Colon (tissue), 2 donors: ENCODE measurements around the gene DLX1.
A peak's percentile ranks its signal among the peaks of the same experiment; 100 is the strongest.
"Not testable (repeated sequence)": the region's sequence is repeated elsewhere in the genome, so short reads cannot be mapped to it uniquely, and the experiment has no call there.

Experiments
- FAIRE-seq: peaks from 2 replicates; lab custom pipeline; 2012; peaks lifted over from hg19 to GRCh38; lab: Jason Lieb, UNC
- donor health status: control.
- donor health status: control.

The DLX1 gene

DNA sequence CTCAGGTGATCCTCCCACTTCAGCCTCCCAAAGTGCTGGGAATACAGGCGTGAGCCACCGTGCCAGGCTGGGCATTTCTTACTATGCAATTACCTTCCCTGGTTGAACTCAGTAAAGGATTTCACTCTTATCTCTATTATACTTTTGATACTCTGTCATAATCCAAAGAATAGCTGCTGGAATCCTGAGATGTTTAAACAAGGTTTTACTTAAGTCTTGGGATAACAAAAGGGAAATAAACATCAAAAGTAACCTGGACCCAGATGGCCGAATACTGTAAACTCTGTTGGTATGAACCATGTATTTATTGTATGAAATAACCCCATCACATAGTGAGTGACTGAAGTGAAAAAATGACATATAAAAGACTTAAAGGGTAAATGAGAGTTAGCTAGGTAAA is 29.3 kb downstream of the DLX1 start:
- no peak for FAIRE-seq

- no peak for FAIRE-seq
These were observed 30.8 kb downstream of the DLX1 start for GRCh38 chr2:172116107-172116506.

DNA sequence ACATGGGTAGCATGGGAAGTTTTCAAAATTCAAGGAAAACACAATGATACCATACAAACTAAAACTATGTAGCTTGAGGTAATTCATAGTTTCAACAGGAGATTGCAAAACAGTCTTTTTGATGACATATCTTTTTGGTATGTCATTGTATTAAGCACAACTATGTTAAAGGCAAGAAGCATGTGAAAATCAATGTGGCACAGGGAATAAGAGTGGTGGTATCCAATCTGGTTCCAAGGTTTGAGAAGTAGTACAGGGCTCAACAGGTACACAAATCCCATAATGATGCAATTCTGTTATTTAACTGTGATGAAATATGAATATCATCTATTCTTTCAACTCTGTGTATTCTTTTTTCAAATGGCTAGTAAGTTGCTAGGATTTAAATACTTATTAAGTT is 33.8 kb downstream of the DLX1 start:
- FAIRE-seq: no peak

DNA sequence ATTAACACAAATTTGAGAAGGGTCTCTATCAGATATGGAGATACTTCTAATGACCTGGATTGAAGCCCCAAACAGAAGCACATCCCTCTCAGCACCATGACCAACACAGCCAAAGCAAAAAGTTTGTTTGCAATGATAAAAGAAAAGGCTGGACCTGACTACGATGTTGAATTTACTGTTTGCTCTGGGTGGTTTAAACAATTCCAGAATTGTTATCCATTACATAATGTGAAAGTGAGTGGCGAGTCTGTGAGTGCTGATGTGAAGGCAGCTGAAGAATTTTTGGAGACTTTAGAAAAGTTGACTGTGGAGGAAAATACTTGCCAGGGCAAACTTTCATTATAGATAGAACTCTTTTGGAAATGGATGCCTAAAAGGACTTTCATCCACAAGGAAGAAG is 34.8 kb downstream of the DLX1 start:
- FAIRE-seq: no peak

GRCh38 chr2:172128484-172128883 is 43.2 kb downstream of the DLX1 start:
- peak; percentile 18 for FAIRE-seq

GRCh38 chr2:172129404-172129803 is 44.1 kb downstream of the DLX1 start:
- no peak for FAIRE-seq

GRCh38 chr2:172131713-172132555 is 46.6 kb downstream of the DLX1 start:
- FAIRE-seq: no peak

DNA sequence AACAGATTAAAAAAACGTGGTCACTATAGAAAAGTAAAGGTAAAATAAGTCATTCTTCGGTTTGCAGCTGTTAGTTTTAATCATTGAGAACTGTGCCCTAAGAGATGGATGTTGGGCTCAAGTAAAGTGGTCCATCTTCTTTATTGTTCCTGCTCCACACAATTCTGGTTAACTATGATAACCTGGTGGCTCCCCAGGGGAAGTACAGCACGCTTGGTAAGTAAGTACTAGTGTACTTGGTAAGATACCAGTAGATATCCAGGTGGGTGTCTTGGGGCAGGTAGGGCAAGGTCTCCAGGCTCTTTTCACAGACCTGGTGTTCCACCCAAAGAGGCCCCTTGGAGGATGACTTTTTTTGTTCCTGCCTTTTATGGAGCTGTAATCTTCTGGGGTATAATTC is 49.0 kb downstream of the DLX1 start:
- no peak for FAIRE-seq

DNA sequence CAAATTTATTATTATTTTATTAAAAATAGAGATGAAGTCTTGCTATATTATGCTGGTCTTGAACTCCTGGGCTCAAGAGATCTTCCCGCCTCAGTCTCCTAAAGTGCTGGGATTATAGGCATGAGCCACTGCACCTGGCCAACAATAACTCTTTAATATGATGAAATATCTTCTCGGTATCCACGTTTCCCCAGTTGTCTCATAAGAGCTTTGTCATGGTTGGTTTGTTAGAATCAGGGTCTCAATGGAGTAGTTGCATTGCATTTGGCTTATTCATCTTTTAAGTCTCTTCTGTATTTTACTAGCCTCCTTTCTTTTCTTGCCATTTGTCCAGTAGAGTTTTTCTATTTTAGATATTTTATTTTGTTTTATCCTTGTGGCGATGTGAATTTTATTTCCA is 50.1 kb downstream of the DLX1 start:
- FAIRE-seq: no peak

- no peak for FAIRE-seq
These were observed 51.8 kb downstream of the DLX1 start for GRCh38 chr2:172137109-172137508.

DNA sequence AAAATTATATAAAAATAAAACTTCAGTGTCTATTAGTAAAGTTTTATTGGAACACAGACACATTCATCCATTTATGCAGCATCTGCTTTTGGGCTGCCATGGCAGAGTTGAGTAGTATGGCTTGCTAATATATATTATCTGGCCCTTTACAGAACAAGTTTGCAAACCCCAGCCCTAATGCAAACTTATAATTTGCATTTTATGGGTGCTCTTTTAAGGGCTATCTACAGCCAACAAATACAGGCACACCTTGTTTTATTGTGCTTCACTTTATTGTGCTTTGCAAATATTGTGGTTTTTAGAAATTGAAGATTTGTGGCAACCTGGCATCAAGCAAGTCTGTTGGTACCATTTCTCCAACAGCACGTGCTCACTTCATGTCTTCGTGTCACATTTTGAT is 52.6 kb downstream of the DLX1 start:
- FAIRE-seq: no peak

- FAIRE-seq: not testable (repeated sequence)
These were observed 53.4 kb downstream of the DLX1 start for GRCh38 chr2:172138727-172139126.
